Endometrial microvascular endothelial cells (primary cell): ENCODE data around the gene MEGF9. TPM values are rescaled to one million over a fixed set of nuclear protein-coding genes. Genes with fewer than 3 reads are reported as not detected.

ENCODE experiments used
- in situ Hi-C: cut with HindIII; loops from 2 replicates; pipeline ENCODE4 v1.10.0; 2017; ENCODE audit warnings: low sequenced_read_pairs, low pct_unique_long_range_greater_than_20kb; ENCODE audit errors: inconsistent ontology term
- total RNA-seq: library from RNA; depleted of rRNA; stranded (reverse); fragments of >200 nt; gene quantifications from one replicate; pipeline ENCODE4 v1.2.3, GENCODE V29; 2015; ENCODE audit errors: inconsistent ontology term

Gene MEGF9
- total RNA-seq, 1 donor from 2014 or later, result 10.3 TPM

- in situ Hi-C loops, result no loop called here
These were observed 2.9 kb downstream of the MEGF9 start for GRCh38 chr9:120711354-120711753.

DNA sequence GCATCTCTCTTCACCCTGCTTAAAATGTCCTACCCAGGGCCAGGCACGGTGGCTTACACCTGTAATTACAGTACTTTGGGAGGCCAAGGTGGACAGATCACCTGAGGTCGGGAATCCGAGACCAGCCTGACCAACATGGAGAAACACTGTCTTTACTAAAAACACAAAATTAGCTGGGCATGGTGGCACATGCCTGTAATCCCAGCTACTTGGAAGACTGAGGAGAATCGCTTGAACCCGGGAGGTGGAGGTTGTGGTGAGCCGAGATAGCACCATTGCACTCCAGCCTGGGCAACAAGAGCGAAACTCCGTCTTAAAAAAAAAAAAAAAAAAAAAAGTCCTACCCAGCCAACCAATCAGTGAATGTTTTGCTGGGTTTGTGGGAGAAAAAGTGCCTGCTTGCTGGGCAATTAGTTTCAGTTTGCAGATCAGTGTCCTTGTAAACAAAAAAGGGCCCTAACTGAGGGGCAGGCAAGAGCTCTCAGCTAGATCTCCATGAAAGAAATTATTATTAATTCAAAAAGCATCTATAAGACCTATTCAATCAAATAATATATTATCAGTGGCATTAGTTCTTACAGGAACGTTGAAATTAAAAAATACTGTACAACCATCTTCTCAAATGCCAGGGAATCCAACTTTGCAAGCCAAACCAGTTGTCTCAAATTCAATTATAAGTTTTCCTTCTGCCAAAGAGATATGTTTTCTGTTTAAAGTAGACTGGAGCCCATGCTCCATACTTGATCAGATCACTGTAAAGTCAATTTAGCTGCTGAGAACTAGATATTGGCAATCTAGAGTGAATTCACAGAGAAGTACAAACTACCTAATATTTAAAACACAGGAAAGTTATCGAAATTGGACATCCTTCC lies 3.9 kb downstream of the MEGF9 start:
- in situ Hi-C loops, result no loop called here

GRCh38 chr9:120708526-120709224 lies 5.6 kb downstream of the MEGF9 start:
- in situ Hi-C loops, result no loop called here

GRCh38 chr9:120707170-120707569 lies 7.1 kb downstream of the MEGF9 start:
- in situ Hi-C loops, result no loop called here

DNA sequence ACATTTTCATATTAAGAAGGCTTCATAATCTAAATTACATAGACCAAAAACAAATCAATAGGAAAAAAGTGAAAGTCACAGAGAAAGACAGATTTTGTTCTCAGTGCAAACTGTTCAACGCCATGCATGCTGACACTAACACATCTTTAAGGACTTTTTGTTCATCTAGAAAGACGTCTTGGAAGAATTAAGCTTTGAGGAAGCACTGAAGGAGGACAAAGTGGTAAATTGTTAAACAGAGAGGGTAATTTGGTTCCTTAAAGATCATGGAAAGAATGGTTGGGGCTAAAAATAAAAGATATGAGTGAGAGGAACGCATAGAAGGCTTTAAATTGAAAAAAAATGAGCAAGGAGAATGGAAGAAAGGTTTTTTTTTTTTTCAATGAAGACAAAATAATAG lies 9.1 kb downstream of the MEGF9 start:
- in situ Hi-C loops, result no loop called here

GRCh38 chr9:120702075-120702474 lies 12.2 kb downstream of the MEGF9 start:
- in situ Hi-C loops, result no loop called here

DNA sequence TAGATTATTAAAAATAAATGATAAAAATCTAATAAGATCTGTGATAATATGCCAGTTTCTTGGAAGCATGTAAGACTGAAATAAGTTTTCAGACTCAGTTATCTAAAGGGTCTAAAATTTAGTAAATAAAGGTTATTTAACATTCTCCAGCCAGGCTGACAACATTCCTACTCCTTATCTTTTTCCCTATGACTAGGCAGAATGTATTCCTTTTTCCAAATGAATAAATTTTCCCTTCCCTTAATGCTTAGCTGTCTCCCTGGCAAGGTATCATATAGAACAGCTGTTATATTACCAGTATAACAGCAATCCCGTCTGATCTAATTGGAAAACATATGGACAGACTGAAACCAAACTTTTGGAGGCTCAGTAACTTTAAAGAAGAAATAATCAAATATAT lies 13.0 kb downstream of the MEGF9 start:
- in situ Hi-C loops, result no loop called here

DNA sequence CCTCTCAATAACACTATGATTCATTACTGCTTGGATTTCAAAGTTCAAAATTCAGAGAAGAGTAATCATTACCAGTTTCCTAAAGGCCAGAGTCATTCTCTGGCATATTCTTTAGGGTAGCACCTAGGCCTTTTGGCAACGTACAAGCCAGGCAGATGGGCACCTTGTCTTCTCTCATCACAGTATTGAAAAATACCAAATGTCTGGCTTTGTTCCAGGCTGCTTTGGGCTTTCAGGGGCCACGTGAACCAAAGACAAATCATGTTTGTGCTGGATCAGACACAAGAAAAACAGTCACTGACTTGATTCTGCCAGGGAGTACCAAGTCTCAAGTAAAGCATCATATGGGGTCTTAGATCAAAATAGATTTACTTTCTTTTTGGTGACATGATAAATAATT lies 15.5 kb downstream of the MEGF9 start:
- in situ Hi-C loops, result no loop called here

- in situ Hi-C loops, result no loop called here
These were observed 16.8 kb downstream of the MEGF9 start for GRCh38 chr9:120697448-120697847.

GRCh38 chr9:120696551-120697230 lies 17.6 kb downstream of the MEGF9 start:
- in situ Hi-C loops, result no loop called here

- in situ Hi-C loops, result no loop called here
These were observed 19.7 kb downstream of the MEGF9 start for GRCh38 chr9:120694559-120694958.

GRCh38 chr9:120693700-120694008 lies 20.6 kb downstream of the MEGF9 start:
- in situ Hi-C loops, result no loop called here

- in situ Hi-C loops, result no loop called here
These were observed 21.2 kb downstream of the MEGF9 start for GRCh38 chr9:120692901-120693699.

DNA sequence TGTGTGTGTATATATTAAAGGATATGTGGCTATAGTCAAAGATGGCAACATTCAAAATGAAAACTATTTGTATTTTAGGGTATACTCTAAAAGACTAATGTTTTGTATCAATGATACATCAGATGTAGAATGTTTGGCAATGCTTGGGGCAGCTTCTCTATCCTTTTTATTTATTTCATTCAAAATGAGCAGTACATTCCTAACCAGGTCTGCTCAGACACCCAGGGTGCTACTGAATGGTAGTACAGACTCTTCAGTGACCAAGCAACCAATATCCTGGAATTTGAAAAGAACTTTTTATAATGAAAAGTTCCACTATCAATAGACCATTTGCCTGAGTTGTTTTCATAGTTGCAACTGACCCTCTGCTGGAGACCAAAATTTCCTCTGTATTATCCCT lies 23.9 kb downstream of the MEGF9 start:
- in situ Hi-C loops, result no loop called here

- in situ Hi-C loops, result no loop called here
These were observed 24.4 kb downstream of the MEGF9 start for GRCh38 chr9:120689860-120690259.

- in situ Hi-C loops, result no loop called here
These were observed 25.5 kb downstream of the MEGF9 start for GRCh38 chr9:120688758-120689157.

GRCh38 chr9:120683150-120683549 lies 31.1 kb downstream of the MEGF9 start:
- in situ Hi-C loops, result no loop called here

DNA sequence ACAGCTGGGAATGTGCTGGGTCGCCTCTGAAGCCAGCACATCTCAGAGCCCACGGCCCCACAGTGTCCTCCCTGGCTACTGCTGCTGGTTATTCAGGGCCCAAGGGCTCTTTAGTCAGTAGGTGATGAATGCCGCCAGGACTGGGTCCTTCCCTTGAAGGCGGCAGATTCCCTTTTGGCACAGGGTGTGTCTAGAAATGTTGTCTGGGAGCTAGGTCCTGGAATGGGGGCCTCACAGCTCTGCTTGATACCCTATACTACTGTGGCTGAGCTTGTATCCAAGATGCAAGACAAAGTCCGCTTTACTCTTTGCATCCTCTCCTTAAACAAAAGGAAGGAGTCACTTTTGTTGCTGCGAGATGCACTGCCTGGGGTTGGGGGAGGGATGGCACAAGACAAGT lies 33.1 kb downstream of the MEGF9 start:
- in situ Hi-C loops, result no loop called here

DNA sequence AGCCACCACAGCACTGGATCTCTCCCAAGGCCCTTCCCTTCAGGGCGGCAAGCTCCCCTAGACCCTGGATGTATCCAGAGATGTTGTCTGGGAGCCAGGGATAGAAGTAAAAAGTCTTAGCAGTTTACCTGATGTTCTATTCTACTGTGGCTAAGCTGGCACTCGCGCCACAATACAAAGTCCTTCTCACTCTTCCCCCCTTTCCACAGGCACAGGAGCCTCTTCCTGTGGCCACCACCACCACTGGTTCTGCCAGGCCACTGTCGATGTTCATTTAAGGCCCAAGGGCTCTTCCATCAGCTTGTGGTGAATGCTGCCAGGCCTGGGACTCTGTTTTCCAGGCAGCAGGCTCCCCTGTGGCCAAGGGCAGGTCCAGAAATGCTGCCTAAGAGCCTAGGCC lies 33.7 kb downstream of the MEGF9 start:
- in situ Hi-C loops, result no loop called here
